ENCODE data around the gene DTWD2.
"Not testable (repeated sequence)": the region's sequence is repeated elsewhere in the genome, so short reads cannot be mapped to it uniquely, and the experiment has no call there.

DTWD2 gene

DNA sequence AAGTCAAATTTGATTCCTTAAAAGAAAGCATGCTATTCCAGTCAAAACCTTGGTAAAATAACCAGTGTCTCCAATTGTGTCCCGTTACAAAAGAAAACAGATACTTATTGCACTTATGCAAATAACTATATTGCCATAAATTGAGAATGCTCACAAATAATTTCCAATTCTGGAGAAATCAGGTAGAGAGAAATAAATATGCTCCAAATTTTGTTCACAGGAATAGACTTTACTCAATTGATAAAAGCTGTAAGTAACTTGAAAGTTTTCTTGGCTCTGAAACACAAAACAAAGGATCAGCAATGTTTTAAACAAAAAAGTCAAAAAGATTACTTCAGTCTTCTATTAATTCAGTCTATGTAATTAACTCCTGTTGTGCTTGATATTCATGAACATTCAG is 7.8 kb upstream of the DTWD2 start:
- DNase-seq (ENCODE audit: low spot score) = no peak

DNA sequence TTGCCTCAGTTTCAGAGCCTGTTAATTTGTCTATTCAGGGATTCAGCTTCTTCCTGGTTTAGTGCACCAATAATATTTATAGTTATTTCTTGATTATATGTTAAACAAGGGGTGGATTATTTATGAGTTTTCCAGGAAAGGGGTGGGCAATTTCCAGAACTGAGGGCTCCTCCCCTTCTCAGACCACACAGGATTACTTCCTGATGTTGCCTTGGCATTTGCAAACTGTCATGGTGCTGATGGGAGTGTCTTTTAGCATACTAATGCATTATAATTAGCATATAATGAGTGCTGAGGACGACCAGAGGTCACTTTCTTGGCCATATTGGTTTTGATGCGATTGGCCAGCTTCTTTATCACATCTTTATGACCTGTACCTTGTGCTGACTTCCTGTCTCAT is 6.2 kb upstream of the DTWD2 start:
- DNase-seq (ENCODE audit: low spot score) = no peak

DNA sequence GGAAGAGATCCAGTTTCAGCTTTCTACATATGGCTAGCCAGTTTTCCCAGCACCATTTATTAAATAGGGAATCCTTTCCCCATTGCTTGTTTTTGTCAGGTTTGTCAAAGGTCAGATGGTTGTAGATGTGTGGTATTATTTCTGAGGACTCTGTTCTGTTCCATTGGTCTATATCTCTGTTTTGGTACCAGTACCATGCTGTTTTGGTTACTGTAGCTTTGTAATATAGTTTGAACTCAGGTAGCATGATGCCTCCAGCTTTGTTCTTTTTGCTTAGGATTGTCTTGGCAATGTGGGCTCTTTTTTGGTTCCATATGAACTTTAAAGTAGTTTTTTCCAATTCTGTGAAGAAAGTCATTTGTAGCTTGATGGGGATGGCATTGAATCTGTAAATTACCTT is 4.8 kb upstream of the DTWD2 start:
- not testable (repeated sequence) for DNase-seq (ENCODE audit: low spot score)

DNA sequence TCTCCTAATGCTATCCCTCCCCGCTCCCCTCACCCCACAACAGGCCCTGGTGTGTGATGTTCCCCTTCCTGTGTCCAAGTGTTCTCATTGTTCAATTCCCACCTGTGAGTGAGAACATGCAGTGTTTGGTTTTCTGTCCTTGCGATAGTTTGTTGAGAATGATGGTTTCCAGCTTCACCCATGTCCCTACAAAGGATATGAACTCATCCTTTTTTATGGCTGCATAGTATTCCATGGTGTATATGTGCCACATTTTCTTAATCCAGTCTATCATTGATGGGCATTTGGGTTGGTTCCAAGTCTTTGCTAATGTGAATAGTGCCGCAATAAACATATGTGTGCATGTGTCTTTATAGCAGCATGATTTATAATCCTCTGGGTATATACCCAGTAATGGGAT is 3.7 kb upstream of the DTWD2 start:
- DNase-seq (ENCODE audit: low spot score) = not testable (repeated sequence)

DNA sequence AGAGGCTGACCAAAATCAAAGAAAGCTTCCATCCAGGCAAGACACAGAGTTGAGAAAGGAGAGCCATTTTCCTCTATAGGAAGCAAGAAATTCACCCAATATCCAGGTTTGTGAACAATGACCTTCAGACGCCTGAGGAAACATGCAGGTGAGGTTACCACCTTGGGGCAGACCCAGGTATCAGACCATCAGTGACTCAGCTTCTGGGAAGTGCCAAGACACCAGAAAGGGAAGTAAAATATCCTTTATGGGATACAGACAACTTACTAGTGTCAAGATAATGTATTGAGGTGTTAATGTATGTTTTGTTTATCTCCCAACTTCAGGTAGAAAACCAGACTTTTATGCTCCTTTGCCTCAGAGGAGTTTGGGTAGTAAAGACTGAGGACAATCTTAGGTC is 2.2 kb upstream of the DTWD2 start:
- no peak for DNase-seq (ENCODE audit: low spot score)

DNA sequence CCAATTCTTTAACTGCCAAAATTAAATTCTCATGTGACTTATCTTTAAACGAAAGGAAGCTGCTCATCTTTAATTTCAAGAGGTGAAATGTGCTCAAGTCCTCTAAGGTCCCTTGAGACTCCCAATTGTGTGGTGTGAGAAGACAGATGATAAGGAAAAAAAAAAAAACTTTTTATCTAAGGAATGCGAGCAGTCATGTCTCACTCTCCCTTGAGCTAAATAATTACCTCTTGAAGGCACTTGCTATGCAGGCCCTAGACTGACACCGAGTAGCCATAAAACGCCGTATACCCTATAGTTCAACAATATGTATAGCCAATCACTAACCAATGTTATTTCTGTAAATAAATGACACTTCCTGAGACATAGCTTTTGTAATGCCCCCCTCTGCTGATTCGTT is 1.5 kb upstream of the DTWD2 start:
- no peak for DNase-seq (ENCODE audit: low spot score)

DNA sequence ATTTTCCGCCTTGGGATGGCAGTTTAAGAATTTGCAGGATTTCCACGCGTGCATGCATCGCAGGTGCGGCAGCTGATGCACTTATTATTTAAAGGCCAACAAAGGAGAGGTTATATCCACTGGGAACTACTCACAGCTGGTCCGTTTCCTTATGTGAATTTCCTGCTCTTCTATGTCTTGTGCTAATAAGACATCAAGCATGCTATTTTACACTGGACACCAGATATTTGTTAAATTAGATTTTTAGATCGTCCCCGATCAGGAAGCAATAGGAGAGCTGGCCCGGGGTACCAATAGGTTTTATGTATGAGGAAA is 476 bp upstream of the DTWD2 start:
- DNase-seq (ENCODE audit: low spot score) = no peak

DNA sequence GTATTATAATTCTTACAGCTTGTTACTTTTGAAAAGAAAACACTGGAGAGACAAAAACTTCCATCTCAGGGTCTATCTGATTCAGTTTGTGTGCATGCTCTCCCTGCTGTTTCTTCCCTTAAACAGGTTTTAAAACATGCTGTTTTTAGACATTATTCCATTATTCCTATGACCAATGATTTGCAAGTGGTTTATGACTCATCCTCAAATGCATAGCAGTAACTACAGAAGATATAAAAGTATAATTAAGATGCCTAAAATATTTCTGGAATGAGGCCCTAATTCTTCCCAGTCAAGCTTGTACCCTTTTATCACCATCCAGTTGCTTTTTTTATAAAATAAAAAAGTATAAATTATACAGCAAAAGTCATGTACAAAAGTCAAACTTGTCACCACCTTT is 3.7 kb downstream of the DTWD2 start:
- no peak for DNase-seq (ENCODE audit: low spot score)

DNA sequence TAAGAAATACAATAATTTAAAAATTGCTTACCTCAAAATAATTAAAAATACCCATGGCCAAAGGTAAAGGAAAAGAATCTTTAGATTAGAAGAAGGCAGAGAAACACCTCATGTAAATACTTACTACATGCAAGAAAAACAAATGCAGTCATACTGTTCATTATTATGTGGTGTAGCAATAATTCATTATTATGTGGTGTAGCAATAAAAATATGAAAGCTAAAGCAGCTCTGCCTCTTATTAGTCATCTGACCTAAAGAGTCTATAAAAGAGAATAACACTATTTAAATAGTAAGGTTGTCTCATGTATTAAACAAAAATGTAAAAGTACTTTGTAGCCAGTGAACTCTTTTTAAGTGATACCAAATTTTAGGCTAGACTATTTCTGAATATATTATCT is 6.6 kb downstream of the DTWD2 start:
- DNase-seq (ENCODE audit: low spot score) = no peak

DNA sequence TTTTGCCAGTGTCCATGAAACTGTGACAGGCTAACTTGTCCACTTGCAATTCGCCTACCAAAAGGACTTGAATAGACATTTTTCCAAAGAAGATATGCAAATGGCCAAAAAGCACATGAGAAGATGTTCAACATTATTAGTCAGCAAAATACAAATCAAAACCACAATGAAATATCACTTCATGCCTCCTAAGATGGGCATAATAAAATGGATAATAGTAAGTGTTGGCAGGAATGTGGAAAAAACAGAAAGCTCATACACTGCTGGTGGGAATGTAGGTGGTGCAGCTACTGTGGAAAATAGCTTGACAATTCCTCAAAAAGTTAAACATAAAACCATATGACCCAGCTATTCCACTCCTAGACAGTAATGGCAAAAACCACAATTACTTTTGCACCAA is 7.9 kb downstream of the DTWD2 start:
- DNase-seq (ENCODE audit: low spot score) = no peak

DNA sequence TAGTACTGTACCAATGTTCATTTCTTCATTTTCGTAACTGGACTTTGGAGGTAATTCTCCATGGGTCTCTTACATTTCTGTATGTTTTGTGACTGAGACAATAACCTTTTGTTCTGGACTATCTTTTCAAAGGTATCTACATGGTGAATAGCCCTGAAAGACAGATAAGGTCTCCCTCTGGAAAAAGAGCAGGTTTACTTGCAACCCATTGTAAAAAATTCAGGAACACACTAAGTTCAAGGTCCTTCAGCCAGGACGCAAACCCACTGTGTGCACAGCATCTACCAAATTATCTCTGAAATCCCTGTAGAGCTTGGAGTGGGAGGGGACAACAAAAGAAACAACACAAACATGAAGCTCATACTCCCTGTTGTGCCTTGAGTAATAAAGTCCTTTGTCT is 8.3 kb downstream of the DTWD2 start:
- DNase-seq (ENCODE audit: low spot score) = no peak

DNA sequence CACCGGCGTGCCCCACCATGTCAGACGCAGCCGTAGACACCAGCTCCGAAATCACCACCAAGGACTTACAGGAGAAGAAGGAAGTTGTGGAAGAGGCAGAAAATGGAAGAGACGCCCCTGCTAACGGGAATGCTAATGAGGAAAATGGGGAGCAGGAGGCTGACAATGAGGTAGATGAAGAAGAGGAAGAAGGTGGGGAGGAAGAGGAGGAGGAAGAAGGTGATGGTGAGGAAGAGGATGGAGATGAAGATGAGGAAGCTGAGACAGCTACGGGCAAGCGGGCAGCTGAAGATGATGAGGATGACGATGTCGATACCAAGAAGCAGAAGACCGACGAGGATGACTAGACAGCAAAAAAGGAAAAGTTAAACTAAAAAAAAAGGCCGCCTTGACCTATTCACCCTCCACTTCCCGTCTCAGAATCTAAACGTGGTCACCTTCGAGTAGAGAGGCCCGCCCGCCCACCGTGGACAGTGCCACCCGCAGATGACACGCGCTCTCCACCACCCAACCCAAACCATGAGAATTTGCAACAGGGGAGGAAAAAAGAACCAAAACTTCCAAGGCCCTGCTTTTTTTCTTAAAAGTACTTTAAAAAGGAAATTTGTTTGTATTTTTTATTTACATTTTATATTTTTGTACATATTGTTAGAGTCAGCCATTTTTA is 14.4 kb downstream of the DTWD2 start:
- DNase-seq (ENCODE audit: low spot score) = not testable (repeated sequence)

DNA sequence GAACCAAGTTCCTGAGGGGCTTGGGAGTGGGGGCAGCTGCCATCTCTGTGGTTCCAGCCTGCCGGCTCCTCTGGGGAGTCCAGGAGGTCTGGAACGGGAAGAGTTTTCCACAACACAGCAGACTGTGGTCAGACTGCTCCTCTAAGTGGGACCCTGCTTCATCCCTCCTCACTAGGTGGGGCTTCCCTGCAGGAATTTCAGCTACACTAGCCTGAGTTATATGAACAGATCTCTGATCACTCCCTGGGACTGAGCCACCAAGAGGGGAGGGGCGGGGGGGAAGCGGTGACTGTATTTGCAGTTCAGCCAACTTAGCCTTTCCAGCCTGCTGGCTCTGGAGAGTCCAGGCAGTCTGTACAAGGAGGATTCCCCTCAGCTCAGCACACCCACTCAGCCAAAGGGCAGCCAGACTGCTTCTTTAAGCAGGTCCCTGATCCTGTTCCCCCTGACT is 19.4 kb downstream of the DTWD2 start:
- no peak for DNase-seq (ENCODE audit: low spot score)

DNA sequence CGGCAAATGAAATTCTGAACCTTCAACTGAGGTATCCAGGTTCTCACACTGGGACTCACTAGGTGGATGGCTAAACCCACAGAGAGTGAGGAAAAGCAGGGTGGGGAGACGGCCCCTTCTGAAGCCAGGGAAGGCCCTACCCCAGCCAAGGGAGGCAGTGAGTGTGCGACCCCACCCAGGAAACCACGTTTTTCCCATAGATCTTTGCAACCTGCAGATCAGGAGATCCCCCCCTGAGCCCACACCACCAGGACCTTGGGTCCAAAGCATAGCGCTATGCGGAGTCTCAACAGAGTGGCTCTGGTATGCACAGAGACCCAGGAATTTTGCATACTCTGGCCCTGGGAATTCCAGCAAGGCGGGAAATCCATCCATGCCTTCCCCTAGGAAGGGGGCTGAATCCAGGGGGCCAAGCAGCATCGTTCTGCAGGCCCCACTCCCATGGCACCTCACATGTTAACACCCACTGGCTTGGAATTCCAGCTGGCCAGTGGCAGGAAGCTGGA is 19.9 kb downstream of the DTWD2 start:
- DNase-seq (ENCODE audit: low spot score) = no peak

DNA sequence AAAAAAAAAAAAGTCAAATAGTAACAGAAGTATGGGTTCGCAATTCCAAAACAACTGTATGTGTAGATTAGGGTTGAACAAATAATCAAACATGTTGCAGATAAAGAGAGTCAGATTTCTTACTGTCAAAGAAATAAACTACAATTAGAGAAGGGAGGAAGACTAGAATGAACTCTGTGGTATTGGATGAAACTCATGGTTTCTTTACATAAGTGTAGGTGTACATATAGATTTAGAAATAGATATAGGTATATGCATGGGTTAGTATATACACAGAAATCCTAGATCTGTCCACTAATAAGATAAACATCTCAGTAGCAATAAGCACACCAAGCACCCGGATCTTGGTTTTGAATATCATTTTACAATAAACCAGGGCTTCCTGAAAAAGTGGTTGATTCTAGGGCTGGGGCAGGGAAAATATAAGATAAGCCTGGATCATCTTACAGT is 21.3 kb downstream of the DTWD2 start:
- DNase-seq (ENCODE audit: low spot score) = no peak

DNA sequence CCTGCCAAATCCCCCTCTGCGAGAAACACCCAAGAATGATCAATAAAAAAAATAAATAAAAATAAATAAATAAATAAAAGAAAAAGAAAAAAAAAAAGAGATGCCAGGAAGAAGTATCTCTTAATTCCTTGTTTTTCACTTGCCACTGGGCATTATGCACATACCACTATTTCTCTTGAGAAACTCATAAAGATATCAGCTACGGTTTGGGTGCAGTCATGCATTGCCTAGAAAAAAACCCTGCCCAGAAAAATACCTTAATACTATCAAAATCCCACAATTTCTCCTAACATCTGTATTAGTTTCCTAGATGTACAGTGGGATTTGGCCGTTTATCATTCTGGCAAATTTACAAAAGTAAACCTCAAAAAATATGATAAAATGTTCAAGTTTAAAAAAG is 22.5 kb downstream of the DTWD2 start:
- DNase-seq (ENCODE audit: low spot score) = no peak

DNA sequence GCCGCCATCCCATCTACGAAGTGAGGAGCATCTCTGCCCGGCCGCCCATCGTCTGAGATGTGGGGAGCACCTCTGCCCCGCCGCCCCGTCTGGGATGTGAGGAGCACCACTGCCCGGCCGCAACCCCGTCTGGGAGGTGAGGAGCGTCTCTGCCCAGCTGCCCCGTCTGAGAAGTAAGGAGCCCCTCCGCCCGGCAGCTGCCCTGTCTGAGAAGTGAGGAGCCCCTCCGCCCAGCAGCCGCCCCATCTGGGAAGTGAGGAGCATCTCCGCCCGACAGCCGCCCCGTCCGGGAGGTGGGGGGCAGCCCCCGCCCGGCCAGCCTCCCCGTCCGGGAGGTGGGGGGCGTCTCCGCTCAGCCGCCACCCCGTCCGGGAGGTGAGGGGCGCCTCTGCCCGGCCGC is 23.4 kb downstream of the DTWD2 start:
- DNase-seq (ENCODE audit: low spot score) = not testable (repeated sequence)

DNA sequence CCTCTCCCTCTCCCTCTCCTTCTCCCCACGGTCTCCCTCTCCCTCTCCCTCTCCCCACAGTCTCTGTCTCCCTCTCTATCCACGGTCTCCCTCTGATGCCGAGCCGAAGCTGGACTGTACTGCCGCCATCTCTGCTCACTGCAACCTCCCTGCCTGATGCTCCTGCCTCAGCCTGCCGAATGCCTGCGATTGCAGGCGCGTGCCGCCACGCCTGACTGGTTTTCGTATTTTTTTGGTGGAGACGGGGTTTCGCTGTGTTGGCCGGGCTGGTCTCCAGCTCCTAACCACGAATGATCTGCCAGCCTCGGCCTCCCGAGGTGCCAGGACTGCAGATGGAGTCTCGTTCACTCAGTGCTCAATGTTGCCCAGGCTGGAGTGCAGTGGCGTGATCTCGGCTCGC is 24.0 kb downstream of the DTWD2 start:
- DNase-seq (ENCODE audit: low spot score) = not testable (repeated sequence)

DNA sequence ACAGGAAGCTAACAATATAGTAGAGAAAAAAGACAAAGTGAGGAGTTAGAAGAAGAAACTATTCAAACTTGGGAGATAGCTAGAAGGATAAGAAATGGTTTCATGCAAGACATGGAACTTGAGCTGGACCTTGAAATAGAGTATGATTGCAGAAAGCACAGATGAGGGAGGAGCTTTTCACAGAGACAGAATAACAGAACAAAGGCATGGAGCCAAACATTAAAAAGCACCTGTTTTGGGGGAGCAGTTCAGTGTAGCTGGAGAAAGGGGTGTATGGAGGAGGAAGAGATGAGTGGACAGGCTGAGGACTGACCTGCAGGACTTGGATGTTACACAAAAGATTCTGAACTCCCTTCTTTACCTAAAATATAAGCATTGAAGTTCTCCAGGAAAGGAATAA is 25.2 kb downstream of the DTWD2 start:
- DNase-seq (ENCODE audit: low spot score) = no peak

DNA sequence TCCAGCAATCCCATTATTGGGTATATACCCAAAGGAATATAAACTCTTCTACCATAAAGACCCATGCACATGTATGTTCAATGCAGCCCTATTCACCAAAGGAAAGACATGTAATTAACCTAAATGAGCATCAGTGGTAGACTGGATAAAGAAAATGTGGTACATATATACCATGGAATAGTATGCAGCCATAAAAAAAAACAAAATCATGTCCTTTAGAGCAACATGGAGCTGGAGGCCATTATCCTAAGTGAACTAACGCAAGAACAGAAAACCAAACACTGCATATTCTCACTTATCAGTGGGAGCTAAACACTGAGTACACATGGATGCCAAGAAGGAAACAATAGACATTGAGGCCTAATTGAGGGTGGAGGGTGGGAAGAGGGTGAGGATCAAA is 27.8 kb downstream of the DTWD2 start:
- no peak for DNase-seq (ENCODE audit: low spot score)

DNA sequence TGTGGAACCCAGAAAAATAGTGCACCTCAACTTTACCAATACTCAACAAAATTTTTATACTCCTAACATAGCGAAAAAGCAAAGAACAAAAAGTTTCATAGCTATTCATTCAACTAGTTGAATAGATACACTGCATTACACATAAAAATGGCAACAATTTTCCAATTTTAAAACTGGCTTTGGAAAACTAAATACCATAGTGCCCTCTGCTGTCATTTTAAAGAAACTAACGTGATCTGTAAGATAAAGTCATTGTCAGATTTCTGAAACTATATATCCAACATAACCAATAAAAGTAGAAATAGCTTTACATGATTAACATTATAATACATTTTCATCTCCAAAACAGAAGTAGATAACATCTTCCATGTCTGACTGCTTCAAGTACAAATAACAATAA is 31.6 kb downstream of the DTWD2 start:
- no peak for DNase-seq (ENCODE audit: low spot score)

DNA sequence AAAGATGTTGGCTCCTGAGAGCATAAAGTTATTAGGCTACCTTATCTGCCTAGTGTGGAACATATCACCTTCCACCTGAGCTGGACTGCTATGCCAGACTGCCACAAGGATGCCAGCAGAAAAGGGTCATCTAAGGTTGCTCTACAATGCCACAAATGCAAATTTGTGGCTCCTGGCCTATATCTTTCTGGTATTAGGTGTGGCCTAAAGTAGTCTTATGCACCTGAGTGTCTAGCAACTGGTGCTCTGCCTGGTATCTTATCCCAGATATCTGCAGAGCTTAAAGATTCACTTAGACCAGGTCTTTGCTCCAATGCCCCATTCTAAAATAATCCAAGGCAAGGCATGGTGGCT is 34.7 kb downstream of the DTWD2 start:
- DNase-seq (ENCODE audit: low spot score) = no peak

DNA sequence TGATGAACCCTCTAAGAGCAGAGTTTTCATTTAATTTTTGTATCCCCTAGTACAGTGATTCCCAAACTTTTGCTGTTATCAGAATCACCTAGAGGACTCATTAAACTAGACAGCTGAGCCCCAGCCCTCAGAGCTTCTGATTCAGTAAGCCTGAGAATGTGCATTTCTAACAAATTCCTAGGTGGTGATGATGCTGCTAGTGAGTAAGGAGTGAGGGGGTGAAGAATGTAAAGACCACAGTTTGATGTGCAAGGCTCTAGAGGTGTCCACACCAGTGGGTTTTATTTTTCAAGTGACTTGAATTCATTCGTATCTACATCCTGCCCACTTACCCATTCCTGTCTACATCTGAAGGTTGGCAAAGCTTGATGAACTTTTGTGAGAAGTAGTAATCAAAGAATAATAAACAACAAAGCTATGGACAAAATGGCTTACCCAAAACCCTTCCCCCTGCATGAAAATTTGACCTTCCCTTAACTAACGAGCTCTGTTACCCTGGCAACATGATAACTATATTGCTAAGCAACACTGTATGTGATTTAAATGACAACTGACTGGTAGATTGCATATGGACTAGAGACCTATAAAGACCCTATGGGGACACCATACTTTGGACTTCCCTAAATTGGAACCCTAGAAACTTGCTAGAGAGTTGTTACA is 35.2 kb downstream of the DTWD2 start:
- DNase-seq (ENCODE audit: low spot score) = no peak

DNA sequence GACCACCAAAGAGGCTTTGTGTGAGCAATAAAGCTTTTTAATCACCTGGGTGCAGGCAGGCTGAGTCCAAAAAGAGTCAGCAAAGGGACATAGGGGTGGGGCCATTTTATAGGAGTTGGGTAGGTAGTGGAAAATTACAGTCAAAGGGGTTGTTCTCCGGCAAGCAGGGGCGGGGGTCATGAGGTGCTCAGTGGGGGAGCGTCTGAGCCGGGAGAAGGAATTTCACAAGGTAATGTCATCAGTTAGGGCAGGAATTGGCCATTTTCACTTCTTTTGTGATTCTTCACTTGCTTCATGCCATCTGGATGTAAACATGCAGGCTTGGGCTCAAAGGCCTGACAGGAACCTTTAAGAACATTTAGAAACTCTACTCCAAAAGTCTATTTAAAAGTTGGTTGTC is 36.0 kb downstream of the DTWD2 start:
- not testable (repeated sequence) for DNase-seq (ENCODE audit: low spot score)
